HG03457 (cell line): Measurements from ENCODE around the gene CBY2.
"Not testable (repeated sequence)": the region's sequence is repeated elsewhere in the genome, so short reads cannot be mapped to it uniquely, and the experiment has no call there.

Experiments used
- ATAC-seq: cut with Tn5 transposase; IDR thresholded peaks from one replicate; pipeline ENCODE4 v1.9.1; 2021; ENCODE audit warnings: moderate number of reproducible peaks; ENCODE audit not compliant: unreplicated experiment

CBY2 gene

GRCh38 chr13:45737571-45738017 lies 35.5 kb downstream of the CBY2 start:
- ATAC-seq = no peak

- ATAC-seq = no peak
Measured at GRCh38 chr13:45742985-45743384, 40.9 kb downstream of the CBY2 start.

DNA sequence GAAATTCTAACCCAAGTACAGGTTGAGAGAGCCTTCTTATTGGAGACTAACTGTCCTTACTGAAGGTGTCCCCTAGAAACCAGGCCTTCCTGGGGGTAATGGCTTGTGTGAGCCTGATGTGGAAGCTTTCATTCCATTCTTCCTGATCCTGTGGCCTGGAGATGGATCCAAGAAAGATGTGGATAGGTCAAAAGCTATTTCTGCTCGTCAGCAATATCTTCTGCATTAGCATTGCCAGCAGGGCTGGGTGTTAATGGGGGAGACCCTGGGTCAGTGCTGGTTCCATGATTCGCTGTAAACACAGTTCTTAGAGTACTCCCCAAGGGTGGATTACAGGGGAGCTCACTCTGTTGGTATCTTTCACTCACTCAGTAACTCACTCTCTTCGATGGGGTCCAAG lies 42.9 kb downstream of the CBY2 start:
- ATAC-seq = no peak

- no peak for ATAC-seq
Measured at GRCh38 chr13:45747071-45747470, 45.0 kb downstream of the CBY2 start.

DNA sequence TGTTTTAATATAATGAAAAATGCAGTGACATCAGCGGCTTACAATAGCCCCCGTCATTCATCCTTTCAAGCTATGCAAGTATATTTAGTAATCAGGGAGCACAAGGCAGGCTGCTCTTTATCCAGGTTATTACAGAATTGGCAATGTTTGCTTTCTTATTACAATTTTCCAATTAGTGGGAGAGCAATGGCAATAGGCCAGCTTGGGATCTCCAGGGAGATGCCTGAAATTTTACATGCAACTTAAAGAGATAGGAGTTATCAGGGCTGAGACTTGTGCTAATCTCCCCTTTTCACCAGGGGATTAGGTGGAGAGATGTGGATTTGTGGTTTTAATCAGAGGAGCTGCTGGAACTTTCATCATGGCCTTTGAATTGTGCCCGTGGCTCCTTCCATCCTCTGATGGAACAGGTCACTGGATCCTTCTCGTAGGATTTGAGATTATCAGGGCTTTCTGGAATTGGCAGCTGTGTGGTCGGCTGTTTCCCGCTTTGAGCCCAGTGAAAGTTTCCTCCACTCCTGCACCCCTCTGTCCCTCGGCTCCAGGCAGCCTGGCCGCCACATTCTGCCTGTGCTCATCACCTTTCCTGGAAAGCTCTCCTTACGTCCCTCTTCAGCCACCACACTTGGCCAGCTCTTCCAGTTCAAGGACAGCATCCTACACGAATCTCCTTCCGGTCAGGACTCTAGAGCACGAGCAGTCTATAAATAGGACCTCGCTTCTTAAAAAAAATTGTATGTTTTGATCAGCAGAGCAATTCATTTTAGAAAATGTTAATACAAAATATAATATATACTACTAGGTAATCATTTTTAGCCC lies 47.0 kb downstream of the CBY2 start:
- ATAC-seq = no peak

GRCh38 chr13:45750566-45750965 lies 48.4 kb downstream of the CBY2 start:
- no peak for ATAC-seq

DNA sequence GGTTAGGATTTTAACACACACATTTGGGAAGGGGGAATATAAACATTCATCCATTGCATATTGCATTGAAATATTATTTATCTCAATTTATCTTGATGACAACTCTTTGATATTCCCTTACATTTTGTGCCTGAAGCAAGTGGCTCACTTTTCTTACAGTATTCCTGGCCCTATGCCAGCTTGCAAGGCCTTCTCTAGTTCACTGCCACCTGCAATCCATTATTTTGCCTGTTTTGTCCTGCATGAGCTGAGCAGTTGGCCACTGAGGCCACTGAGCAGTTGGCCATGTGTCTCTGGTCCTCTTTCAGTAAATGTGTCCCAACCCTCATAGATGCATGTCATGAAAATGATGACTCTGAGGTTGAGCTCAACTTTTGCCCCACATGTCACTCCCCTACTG lies 49.8 kb downstream of the CBY2 start:
- ATAC-seq = no peak

- no peak for ATAC-seq
Measured at GRCh38 chr13:45752510-45752909, 50.4 kb downstream of the CBY2 start.

GRCh38 chr13:45756498-45756897 lies 54.4 kb downstream of the CBY2 start:
- ATAC-seq = not testable (repeated sequence)

DNA sequence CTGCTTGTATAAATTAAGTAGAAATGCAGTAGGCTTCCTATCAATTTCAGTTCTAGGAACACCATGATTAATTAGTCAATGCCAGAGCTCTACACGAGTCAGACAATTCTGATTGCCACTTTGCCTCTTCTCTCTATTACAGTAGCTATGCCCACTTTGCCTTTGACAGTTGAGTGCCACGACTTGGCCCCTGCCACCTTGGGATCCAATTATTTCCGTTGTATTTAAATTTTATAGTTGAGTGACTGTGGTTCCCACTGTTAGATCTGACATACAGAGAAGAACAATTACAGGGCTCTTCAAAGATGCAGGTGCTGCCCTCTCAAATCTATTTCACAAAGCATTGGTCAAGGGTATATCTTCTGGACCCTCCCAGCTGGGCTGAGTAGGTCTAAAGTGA lies 55.5 kb downstream of the CBY2 start:
- not testable (repeated sequence) for ATAC-seq

DNA sequence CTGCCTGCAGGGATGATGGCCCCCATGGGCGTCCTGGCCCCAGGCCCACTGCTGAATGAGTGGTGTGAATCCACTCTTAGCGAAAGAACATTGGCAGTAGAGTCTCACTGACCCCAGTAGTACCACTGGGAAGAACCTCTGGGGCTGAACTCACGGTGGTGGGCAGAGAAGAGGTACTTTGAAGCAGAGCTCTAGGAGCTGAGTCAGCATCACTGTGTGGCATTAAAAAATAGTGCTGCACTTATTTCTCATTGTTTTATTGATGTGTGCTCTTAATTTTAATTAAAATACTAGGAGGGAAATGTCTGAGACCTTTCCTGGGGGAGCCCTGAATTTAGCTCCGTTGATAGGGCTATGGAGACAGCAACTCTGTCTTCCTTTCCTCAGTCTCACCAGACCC lies 61.3 kb downstream of the CBY2 start:
- no peak for ATAC-seq
